HepG2 (cell line): ENCODE measurements around the gene RNF213. TPM values are rescaled to one million over a fixed set of nuclear protein-coding genes. Genes with fewer than 3 reads are reported as not detected.

Experiments used
- AGO1 ChIP-seq: fragments of 200-400 bp; formaldehyde crosslinking; IDR thresholded peaks from 2 replicates; pipeline ENCODE4 v1.6.1; 2017; ENCODE audit warnings: mild to moderate bottlenecking, low read depth, low read length, moderate library complexity; ENCODE audit not compliant: poor library complexity, severe bottlenecking
- JUNB ChIP-seq: sonication (generic); formaldehyde crosslinking; IDR thresholded peaks from 2 replicates; pipeline ENCODE4 v1.8.0; 2022; ENCODE audit warnings: missing genetic modification reagents, mild to moderate bottlenecking, borderline replicate concordance
- KDM5A ChIP-seq: fragments of 200-600 bp; sonication (generic); IDR thresholded peaks from 2 replicates; pipeline ENCODE4 v1.7.0; 2018; ENCODE audit warnings: antibody characterized with exemption, mild to moderate bottlenecking, low read length, borderline replicate concordance
- SNAPC5 ChIP-seq: sonication (generic); formaldehyde crosslinking; IDR thresholded peaks from 2 replicates; pipeline ENCODE4 v1.8.1; 2023; ENCODE audit warnings: mild to moderate bottlenecking, missing genetic modification reagents, borderline replicate concordance
- U2AF2 ChIP-seq: fragments of 200-400 bp; formaldehyde crosslinking; IDR thresholded peaks from 2 replicates; pipeline ENCODE4 v1.6.1; 2017; ENCODE audit warnings: low read depth, mild to moderate bottlenecking, low read length
- XRCC5 ChIP-seq: fragments of 200-400 bp; formaldehyde crosslinking; optimal IDR thresholded peaks from 2 replicates; pipeline ENCODE3; 2017; ENCODE audit warnings: mild to moderate bottlenecking, low read length
- ZBTB44 ChIP-seq: sonication (generic); formaldehyde crosslinking; IDR thresholded peaks from 2 replicates; pipeline ENCODE4 v1.4.0; 2020; ENCODE audit warnings: missing genetic modification reagents
- ZFP82 ChIP-seq: sonication (generic); formaldehyde crosslinking; IDR thresholded peaks from 2 replicates; pipeline ENCODE4 v1.5.1; 2020; ENCODE audit warnings: mild to moderate bottlenecking, missing genetic modification reagents, borderline replicate concordance
- ZNF276 ChIP-seq: sonication (generic); formaldehyde crosslinking; IDR thresholded peaks from 2 replicates; pipeline ENCODE4 v1.4.0; 2020; ENCODE audit warnings: mild to moderate bottlenecking, low read depth, missing genetic modification reagents
- ZNF281 ChIP-seq: sonication (generic); formaldehyde crosslinking; IDR thresholded peaks from 2 replicates; pipeline ENCODE4 v1.4.0; 2020; ENCODE audit warnings: missing genetic modification reagents, borderline replicate concordance
- ZNF609 ChIP-seq: sonication (generic); formaldehyde crosslinking; IDR thresholded peaks from 2 replicates; pipeline ENCODE4 v1.4.0; 2020; ENCODE audit warnings: mild to moderate bottlenecking, missing genetic modification reagents, borderline replicate concordance
- ZNF784 ChIP-seq: sonication (generic); formaldehyde crosslinking; IDR thresholded peaks from 2 replicates; pipeline ENCODE4 v1.5.1; 2020; ENCODE audit warnings: missing genetic modification reagents, mild to moderate bottlenecking, borderline replicate concordance
- polyA plus RNA-seq, 8 experiments: library from polyadenylated mRNA; depleted of rRNA in 3 of 8; stranded (reverse) in 7 of 8; unstranded in 1 of 8; fragments of >200 nt; fragmentation: Illumina TruSeq in 4 of 8; extraction: Trizol in 4 of 8; gene quantifications; 2 replicates each; pipeline versions ENCODE4 v1.2.1 to v1.2.3, GENCODE V29; 2011 to 2016; ENCODE audit warnings: low read depth in 4 of 8, missing spikeins in 1 of 8, mixed read lengths in 1 of 8; ENCODE audit not compliant: insufficient read depth in 1 of 8
- total RNA-seq, 5 experiments: library from RNA; depleted of rRNA; stranded (reverse); fragments of >200 nt; fragmentation: Illumina TruSeq; extraction: Trizol; gene quantifications; 2 replicates each; pipeline ENCODE4 v1.2.3, GENCODE V29; 2016; ENCODE audit warnings: low read depth in 1 of 5

The RNF213 gene
- total and polyA plus RNA-seq, 2 of the 13 experiments (the other 11 are each of a cell fraction or from before 2014, with no cell fraction given), result 38.6 to 38.7 TPM

GRCh38 chr17:80221351-80222105, 39.1 kb upstream of the RNF213 start (continued):
- TF ChIP-seq ZNF281 (CRISPR knock-in tag), result no peak
- TF ChIP-seq AGO1, result peak; percentile 44
- TF ChIP-seq KDM5A, result no peak
- no peak for TF ChIP-seq U2AF2
- no peak for TF ChIP-seq ZNF276 (CRISPR knock-in tag)
- TF ChIP-seq ZBTB44, result no peak
- no peak; the same call in 1 of the 2 replicates for TF ChIP-seq ZFP82 (CRISPR knock-in tag)
- no peak for TF ChIP-seq ZNF609
- TF ChIP-seq XRCC5, result no peak
- TF ChIP-seq JUNB (CRISPR knock-in tag), result no peak
- TF ChIP-seq SNAPC5 (CRISPR knock-in tag), result 0 out of 2 replicates have a peak, but pooled peaks have one; percentile 47
- TF ChIP-seq ZNF784 (CRISPR knock-in tag), result no peak
